ENCODE results near the gene PKNOX1. TPM values are rescaled to one million over a fixed set of nuclear protein-coding genes. Genes with fewer than 3 reads are reported as not detected.
"Not testable (repeated sequence)": the region's sequence is repeated elsewhere in the genome, so short reads cannot be mapped to it uniquely, and the experiment has no call there.

PKNOX1 gene
- total RNA-seq, 1 experiment from 2014 or later, result 18.0 TPM

DNA sequence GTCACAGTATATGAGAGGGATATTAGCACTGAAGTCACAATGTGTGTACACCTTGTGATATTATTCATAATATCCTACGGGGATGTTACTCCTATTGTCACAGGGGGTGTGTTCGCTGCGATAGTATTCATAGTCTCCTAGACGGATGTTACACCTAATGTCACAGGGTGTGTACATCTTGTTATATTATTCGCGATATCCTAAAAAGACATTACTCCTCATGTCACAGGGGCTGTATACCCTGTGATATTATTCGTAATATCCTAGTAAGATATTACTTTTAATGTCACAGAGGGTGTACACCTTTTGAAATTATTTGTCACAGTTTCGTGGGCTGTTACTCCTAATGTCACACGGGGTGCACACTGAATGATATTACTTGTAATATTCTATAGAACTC, 23.2 kb upstream of the PKNOX1 start:
- not testable (repeated sequence) for DNase-seq (ENCODE audit: low read depth)

DNA sequence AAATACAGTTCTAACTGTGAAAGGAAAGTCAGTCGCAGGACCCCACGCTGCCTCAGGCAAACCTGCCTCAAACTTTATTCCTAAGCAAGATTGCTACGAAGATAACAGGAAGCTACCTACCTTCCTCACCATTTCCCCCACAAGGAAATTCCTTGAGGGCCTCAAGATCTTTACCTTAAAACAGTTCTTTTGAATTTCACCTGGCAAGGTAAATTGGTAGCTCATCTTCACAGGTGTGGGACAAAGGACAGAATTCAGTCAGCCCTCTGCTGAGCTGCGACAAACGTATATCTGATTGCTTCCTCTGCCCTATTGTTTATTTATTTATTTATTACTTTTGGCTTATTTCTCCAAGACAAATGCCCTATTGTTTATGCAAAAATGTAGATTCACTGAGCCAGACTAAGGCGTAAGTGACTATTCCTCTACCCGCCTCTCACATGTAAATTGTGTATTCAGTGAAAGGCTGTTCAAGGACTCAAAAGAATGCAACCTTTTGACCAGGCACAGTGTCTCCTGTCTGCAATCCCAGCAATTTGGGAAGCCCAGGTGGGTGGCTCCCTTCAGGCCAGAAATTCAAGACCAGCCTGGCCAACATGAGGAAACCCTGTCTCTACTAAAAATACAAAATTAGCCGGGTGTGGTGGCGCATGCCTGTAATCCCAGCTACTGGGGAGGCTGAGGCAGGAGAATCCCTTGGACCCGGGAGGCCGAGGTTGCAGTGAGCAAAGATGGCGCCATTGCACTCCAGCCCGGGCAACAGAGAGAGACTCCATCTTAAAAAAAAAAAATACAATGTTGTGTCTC, 17.3 kb upstream of the PKNOX1 start:
- no peak for DNase-seq (ENCODE audit: low read depth)

DNA sequence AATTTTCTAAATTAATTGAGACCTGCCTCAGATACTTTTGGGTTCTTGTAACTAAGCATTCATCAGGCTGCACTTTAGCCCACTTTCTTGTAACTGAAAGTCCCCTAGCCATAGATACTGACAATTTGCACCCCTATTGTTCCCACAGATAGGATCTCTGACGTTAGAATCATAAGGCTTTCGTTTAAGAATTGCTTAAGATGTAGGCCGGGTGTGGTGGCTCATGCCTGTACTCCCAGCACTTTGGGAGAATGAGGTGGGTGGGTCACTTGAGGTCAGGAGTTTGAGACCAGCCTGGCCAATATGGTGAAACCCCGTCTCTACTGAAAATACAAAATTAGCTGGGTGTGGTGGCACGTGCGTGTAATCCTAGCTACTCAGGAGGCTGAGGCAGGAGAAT, 16.2 kb upstream of the PKNOX1 start:
- not testable (repeated sequence) for DNase-seq (ENCODE audit: low read depth)

DNA sequence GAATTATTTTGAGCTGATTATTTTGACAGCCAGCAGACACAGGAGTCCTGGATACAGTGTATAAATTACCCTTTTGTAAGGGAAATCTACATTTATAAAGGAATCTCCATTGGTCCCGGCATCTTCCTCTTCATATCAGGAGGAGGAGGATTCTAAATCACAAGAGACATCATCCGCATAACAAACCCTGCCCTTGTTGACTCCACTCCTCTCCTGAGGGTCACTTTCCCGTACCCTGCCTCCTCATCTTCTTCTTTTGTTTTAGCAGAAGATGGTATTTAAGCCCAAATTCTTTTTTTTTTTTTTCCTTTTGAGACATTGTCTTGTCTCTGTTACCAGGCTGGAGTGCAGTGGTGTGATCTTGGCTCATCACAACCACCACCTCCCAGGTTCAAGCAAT, 14.6 kb upstream of the PKNOX1 start:
- DNase-seq (ENCODE audit: low read depth), result no peak

DNA sequence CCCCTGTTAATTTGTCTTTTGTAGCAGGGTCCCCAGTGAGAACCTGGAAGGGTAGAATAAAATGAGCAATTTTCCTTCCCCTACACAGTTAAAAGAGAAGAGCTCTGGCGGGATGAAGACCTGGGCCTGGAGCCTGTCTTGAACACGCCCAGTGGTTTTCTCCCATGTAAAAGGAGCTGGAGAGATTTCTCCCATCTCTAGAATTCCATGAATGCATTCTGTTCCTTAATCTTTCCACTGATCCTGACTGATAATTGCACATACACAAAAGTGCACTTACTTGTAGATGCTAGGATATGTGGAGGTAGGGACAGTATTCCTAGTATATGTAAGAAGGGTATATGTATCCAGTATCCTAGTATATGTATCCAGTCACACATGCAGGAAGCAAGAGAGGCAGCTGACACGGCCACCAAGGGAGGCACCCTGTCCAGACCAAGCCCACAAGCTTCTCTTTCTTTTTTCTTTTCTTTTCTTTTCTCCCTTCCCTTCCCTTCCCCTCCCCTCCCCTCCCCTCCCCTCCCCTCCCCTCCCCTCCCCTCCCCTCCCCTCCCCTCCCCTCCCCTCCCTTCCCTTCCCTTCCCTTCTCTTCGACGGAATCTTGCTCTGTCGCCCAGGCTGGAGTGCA, 11.9 kb upstream of the PKNOX1 start:
- DNase-seq (ENCODE audit: low read depth), result no peak

DNA sequence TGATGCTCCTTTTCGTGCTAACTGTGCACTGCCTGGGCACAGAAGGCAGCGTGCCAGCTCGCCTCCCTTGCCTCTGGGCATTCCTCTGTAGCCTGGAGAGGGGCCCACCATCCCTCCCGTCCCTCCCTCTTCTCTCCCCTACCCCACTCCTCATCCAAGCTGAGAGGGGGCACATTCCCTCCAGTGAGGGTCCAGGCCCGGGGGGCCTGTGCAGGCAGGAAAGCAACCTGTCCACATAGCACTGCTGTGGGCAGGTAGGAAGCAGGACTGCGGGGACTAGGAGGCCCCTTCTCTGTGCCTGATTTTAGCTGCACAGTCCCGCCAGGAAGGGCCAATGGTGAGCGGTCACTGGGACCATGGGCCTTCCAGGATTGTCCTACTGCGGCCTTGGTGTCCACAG, 10.3 kb upstream of the PKNOX1 start:
- DNase-seq (ENCODE audit: low read depth), result no peak

DNA sequence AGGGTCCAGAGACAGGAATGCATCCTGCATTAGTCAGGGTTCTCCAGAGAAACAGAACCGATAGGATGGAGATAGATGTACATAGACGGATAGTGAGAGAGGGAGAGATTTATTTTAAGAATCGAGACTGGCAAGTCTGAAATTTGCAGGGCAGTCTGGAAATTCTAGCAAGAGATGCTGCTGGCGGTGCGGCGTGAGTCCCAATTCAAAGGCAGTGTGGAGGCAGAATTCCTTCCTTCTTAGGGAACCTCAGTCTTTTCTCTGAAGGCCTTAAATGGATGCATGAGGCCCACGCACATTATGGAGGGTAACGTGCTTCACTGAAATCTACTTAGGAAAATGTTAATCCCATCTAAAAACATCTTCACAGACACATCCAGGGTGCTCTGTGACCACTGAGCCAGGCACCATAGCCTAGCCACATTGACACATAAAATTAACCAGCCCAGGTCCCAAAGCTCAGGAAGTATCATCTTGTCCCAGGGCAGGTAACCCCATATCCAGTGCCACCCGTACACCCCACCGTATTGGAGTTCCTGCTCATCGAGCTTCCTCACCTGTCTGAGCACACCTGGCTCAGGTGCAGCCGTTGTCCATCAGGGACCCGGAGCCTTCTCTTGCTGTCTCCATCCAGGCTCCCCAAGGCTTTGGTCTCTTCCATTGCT, 9.7 kb upstream of the PKNOX1 start:
- no peak for DNase-seq (ENCODE audit: low read depth)

DNA sequence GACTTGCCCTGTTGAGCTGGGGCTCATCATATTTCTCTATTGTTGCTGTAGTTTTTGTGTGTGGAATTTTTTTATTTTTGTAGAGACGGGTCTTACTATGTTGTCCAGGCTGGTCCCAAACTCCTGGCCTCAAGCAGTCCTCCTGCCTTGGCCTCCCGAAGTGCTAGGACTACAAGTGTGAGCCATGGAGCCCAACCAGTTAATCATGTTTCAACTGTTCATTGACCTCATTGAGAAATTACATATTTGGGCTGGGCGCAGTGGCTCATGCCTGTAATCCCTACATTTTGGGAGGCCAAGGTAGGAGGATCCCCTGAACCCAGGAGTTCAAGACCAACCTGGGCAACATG, 9.2 kb upstream of the PKNOX1 start:
- DNase-seq (ENCODE audit: low read depth), result no peak

DNA sequence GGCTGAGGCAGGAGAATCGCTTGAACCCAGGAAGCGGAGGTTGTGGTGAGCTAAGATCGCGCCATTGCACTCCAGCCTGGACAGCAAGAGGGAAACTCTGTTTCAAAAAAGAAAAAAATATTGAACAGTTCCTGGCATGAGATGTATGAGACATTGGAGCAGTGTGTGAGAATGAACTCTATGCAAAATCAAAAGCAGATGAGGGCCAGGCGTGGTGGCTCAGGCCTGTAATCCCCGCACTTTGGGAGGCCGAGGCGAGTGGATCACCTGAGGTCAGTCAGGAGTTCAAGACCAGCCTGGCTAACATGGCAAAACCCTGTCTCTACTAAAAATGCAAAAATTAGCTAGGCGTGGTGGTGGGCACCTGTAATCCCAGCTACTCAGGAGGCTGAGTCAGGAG, 6.7 kb upstream of the PKNOX1 start:
- DNase-seq (ENCODE audit: low read depth), result not testable (repeated sequence)

DNA sequence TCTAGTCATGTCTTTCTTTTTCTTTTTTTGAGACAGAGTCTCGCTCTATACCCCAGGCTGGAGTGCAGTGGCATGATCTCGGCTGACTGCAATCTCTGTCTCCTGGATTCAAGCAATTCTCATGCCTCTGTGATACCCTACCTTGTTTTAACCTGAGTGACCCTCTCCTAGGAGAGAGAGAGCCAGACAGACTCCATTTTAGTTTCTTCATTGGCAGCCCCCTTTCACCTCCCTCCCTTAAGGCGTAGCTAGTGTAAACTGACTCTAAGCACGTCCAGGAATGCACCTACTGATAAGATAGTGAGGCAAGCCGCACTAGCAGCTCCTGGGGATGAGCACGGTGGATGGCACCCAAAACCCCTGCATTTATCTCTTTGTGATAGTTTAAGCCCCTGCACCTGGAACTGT, 5.2 kb upstream of the PKNOX1 start:
- no peak for DNase-seq (ENCODE audit: low read depth)

DNA sequence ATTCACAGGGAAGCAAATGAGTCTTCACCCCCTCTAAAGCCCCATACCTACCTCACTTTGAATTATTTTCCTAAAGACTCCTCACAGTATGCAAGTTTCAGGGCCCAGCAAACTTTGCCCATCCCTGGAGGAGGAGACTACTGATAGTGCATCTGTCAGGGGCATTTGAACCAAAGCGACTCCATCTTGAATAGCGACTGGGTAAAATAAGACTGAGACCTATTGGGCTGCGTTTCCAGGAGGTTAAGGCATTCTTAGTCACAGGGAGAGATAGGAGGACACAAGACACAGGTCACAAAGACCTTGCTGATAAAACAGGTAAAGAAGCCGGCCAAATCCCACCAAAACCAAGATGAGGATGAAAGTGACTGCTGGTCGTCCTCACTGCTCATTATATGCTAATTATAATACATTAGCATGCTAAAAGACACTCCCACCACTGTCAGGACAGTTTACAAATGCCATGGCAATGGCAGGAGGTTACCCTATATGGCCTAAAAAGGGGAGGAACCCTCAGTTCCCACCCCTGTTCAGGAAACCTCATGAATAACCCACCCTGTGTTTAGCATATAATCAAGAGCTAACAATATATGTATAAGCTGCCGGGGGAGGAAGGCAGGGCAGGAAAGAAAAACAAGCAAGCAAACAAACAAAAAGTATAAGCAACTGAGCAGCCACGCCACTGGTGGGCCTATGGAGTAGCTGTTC, 3.3 kb upstream of the PKNOX1 start:
- DNase-seq (ENCODE audit: low read depth), result no peak

DNA sequence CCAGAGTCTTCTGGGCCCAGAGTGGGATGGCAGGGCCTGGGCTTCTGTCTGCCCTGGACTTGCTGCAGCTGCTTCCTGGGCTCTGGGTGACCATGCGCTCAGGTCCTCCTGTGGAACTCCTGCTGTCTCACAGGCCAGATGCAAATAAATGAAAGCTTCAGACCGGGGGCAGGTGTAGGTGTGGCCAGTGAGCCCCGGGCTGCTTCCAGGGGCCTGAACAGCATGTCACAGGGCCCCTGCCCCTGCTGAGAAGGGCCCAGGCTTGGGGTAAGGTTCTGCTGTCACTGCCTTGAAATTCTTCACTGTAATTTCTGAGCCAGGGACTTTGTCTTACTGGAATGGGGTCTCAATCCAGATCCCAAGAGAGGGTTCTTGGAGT, 2.5 kb upstream of the PKNOX1 start:
- DNase-seq (ENCODE audit: low read depth), result no peak

DNA sequence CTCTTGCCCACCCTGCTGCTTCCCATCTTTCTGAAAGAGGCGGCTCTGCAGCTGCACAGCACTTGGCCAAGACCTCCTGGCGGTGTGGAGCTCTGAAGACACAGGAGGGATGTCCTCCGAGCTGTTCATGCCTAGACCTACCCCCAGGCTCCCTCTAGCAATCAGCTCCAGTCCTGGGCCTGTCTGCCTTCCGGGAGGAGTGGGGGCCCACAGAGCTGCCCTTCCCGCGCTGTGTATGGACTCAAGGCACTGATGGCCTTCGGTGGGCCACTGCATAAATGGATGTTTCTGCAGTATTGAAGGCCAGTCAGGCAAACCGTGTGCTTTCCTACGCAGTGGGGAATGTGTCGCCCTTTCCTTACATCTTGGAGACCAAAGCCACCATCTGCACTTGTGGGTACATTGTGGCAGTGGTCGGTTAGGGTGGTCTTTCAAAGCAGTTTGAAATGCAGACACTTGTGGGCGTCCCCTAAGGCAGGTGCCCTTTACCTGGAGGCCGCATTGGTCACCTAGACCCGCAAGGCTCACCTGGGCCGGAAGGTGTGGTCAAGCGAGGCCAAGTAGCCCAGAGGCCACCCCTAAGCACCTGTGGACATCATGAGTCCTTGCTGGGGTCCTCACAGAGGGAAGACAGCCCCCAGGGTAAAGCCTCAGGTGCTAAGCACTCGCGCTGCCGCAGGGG, 912 bp upstream of the PKNOX1 start:
- DNase-seq (ENCODE audit: low read depth), result no peak

DNA sequence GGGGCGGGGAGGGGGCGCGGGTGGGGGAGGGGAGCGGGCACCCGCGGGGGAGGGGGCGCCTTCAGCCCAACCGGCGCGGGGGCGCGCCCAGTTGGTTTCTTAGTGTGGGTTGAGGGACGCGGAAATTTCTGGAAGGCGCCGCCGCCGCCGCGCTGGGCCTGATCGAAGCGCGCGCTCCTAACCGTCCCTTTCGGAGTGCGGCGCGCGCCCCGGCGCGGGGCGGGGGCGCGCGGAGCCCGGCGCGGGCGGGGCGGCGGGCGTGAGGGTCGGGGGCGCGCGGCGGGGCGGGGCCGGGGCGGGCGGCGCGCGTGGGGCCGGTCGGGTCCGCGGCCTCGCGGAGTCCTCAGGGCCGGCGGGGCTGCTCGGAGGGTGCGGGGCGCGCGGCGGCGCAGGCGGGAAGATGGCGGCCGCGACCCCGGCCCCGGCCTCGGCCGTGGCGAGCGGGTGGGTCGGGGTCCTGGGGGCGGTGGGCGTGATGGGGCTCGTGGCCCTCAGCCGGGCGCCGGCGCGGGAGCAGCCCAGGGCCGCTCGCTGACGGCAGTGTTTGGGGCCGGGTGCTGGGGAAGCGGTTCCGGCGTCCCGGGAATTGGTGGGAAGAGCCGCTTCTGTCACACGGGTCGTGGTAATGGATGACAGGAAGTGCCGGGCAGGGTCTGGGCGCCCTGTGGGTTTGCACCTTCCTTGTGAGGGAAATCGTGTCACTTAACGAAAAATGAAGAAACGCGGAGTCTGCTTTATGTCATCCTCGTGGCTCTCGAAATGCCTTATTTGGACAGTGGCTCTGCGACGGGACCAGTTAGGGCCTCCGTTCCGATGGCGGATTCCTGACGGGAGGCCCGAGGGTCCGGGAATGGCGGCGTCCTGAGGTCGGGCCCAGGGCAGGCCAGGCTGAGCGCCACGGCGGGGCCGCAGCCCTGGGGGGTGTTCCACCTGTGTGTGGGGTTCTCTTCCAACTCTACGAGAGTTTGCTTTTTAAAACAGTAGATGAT, 764 bp downstream of the PKNOX1 start:
- peak; percentile 73 for DNase-seq (ENCODE audit: low read depth)

DNA sequence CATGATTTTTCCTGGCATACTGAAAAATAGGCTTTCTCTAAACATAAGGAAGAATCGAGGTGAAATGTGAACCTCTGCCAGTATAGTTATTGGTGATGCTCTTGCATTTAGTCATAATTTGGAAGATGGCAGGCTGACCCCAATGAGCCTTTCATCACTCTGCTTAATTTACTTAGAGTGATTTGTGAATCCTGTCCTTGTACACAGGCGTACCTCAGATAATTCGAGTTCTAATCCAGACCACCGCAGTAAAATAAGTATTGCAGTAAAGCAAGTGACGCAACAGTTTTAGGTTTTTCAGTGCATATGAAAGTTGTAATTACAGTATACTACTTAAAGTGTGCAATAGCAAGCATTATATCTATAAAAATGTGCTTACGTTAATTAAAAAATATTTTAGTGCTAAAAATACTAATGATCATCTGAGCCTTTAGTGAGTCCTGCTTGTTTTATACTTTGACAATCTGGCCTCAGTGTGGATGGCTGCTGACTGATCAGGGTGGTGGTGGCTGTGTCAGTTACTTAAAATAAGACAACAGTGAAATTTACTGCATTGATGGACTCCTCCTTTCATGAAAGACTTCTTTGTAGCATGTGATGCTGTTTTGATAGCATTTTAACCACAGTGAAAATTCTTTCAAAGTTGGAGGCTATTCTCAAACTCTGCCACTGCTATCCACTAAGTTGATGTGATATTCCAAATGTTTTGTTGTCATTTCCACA, 1.7 kb downstream of the PKNOX1 start:
- no peak for DNase-seq (ENCODE audit: low read depth)

DNA sequence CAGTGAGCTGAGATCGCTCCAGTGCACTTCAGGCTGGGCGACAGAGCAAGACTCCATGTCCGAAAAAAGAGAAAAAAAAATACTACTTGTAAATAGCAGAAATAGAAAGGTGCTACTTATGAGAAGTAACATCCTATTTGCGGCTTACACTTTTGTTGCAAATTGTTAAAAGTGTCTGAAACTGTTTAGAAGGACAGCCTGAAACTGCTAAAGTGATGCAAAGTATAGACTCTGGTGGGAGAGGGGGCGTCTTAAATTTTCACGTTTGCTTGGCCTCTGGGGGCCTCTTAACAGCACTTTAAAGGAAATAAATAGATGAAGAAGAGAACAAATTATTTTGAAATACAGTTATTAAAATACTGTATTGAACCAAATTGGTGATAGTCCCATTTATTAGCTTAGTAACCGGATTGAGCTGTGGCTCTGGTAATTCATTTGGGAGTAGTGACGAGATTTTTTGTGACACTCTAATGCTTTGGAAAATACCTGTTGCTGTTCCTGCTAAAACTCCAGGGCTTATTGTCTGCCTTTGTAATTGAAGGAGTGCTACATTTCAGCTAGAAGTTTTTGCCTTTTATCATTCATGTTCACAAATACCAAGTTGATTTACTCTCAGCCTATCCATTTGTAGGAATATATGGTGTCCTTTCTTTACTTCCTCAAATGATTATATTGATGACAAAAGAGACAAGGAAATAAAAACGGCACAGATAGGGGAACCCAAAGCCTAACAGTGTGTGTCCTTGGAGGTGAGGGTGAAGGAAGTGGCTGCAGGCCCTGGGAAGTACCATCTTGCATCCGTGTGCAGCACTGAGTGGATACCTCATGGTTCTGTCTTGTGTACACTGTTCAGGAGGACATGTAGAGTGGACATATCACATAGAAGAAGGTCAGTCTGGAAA, 6.2 kb downstream of the PKNOX1 start:
- no peak for DNase-seq (ENCODE audit: low read depth)

DNA sequence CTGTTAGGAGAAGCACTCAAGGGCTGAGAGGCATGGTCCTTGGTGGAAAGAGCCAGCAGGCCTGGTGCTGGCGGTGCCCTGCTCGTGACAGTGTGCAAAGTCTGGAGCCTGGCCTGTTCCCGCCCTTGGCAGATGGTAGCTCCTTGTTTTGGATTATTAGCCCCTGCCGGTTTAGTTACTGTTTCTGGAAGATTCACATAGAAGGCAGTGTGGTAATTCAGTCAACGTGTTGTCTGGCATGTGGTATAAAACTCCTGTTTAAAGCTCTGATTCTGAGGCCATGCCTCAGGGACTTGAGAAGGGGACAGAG, 6.8 kb downstream of the PKNOX1 start:
- no peak for DNase-seq (ENCODE audit: low read depth)

DNA sequence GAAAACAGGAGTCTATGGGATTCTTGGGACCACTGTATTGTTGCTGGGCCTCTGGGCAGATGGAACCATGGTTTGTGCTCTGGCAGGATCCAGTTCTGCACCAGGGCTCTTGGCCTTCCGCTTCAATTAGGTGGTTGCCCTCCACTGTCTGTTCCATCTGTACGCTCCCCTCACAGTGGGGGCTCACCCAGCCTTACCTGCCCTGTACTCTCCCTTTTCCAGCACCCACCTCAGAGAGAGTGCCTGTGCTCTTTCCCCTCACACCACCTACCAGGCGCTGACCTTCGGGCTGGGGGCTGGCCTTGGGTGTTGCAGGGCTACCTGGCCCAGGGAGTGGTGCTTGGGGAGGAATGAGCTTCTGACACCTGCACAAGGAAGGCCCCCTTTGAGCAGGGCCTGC, 7.5 kb downstream of the PKNOX1 start:
- no peak for DNase-seq (ENCODE audit: low read depth)

DNA sequence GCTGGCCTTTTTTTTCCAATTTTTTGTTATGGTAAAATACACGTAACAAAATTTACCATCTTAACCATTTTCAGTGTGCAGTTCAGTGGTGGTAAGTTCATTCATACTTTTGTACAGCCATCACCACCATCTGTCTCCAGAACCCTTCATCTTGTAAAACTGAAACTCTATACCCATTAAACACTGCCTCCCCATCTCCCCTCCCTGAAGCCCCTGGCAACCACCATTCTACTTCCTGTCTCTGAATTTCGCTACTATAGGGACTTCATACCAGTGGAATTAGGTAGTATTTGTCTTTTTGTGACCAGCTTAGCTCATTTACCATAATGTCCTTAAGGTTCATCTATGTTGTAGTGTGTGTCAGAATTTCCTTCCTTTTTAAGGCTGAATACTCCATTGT, 8.7 kb downstream of the PKNOX1 start:
- DNase-seq (ENCODE audit: low read depth), result no peak

Measured in Daoy (cell line).